ENCODE results near the gene ACTL6B. TPM values are rescaled to one million over a fixed set of nuclear protein-coding genes. Genes with fewer than 3 reads are reported as not detected.

Gene ACTL6B
- total and polyA plus RNA-seq, 9 of the 15 experiments (the other 6 are each of a cell fraction or from before 2014, with no cell fraction given), result not detected

DNA sequence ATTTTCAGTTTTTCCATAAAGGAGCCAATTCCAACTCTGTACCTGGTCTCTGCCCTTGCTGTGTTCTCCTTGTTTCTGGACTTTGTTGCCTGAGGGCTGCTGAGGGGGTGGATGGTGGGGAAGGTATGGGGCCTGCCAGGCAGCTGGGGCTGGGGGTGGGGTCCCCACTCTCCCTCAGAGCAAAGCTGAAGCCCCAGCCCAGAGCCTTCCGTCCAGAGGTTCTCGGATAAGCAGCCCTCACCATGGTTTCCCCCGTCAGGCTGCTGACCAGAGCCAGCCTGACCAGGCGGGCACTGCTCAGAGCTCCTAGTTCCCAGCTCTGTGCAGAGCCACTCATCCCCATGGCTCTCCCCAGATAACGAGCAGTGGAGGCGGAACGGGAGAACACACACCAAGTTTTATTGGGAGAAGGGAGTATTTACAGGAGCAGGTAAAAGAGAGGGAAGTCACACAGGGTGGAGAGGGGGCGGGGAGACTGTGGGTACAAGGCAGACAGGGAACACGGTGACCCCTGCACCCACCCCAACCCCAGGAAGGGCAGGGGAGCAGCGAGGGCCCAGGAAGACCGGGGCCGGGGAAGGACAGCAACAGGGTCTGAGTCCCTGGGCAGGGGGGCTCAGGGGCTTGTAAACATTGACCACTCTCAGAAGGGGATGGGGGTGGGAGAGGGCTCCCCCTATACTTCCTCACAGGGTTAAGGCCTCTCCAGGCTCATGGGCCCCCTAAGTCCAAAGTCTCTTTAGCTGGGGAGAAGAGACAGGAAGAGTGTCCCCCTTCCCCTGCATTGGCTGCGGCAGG is 23.1 kb upstream of the ACTL6B start (continued):
- TF ChIP-seq, protein P1, sequence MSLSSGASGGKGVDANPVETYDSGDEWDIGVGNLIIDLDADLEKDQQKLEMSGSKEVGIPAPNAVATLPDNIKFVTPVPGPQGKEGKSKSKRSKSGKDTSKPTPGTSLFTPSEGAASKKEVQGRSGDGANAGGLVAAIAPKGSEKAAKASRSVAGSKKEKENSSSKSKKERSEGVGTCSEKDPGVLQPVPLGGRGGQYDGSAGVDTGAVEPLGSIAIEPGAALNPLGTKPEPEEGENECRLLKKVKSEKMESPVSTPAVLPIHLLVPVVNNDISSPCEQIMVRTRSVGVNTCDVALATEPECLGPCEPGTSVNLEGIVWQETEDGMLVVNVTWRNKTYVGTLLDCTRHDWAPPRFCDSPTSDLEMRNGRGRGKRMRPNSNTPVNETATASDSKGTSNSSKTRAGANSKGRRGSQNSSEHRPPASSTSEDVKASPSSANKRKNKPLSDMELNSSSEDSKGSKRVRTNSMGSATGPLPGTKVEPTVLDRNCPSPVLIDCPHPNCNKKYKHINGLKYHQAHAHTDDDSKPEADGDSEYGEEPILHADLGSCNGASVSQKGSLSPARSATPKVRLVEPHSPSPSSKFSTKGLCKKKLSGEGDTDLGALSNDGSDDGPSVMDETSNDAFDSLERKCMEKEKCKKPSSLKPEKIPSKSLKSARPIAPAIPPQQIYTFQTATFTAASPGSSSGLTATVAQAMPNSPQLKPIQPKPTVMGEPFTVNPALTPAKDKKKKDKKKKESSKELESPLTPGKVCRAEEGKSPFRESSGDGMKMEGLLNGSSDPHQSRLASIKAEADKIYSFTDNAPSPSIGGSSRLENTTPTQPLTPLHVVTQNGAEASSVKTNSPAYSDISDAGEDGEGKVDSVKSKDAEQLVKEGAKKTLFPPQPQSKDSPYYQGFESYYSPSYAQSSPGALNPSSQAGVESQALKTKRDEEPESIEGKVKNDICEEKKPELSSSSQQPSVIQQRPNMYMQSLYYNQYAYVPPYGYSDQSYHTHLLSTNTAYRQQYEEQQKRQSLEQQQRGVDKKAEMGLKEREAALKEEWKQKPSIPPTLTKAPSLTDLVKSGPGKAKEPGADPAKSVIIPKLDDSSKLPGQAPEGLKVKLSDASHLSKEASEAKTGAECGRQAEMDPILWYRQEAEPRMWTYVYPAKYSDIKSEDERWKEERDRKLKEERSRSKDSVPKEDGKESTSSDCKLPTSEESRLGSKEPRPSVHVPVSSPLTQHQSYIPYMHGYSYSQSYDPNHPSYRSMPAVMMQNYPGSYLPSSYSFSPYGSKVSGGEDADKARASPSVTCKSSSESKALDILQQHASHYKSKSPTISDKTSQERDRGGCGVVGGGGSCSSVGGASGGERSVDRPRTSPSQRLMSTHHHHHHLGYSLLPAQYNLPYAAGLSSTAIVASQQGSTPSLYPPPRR (CRISPR knock-in tag; IDR thresholded peaks at IDR 0.05; ENCODE audit: borderline replicate concordance), result no peak
- TF ChIP-seq PHB2 (IDR thresholded peaks at IDR 0.05; ENCODE audit: low read depth) (no peak), ZNF347 (CRISPR knock-in tag; IDR thresholded peaks at IDR 0.05; ENCODE audit: low read depth) (no peak), SMARCB1 (IDR thresholded peaks at IDR 0.05; ENCODE audit: insufficient read length, low read depth) (no peak), GATAD2B (IDR thresholded peaks at IDR 0.05; ENCODE audit: borderline replicate concordance) (no peak), SUPT5H (IDR thresholded peaks at IDR 0.05) (peak; percentile 66), XRCC3 (IDR thresholded peaks at IDR 0.05) (no peak), MBD2 (IDR thresholded peaks at IDR 0.05; ENCODE audit: borderline replicate concordance, low read depth) (0 out of 2 replicates have a peak, but pooled peaks have one; percentile 12), SMAD1 (IDR thresholded peaks at IDR 0.05; ENCODE audit: low read depth, low read length, partially characterized antibody) (peak; percentile 34), HDAC2 (IDR thresholded peaks at IDR 0.05) (no peak), NUFIP1 (IDR thresholded peaks at IDR 0.05; ENCODE audit: partially characterized antibody) (no peak), NFE2L1 (tag; IDR thresholded peaks at IDR 0.05; ENCODE audit: borderline replicate concordance, low read depth) (no peak), ZNF639 (CRISPR knock-in tag; conservative IDR thresholded peaks at IDR 0.05 in 1 of 2, IDR thresholded peaks at IDR 0.05 in 1 of 2) (0 out of 4 replicates have a peak, but pooled peaks of 1 of the 2 experiments have one; percentile 21), ATF7 (IDR thresholded peaks at IDR 0.05) (no peak), RBM22 (IDR thresholded peaks at IDR 0.05; ENCODE audit: low read depth, low read length, poor library complexity, severe bottlenecking) (peak; percentile 75), CHD4 (IDR thresholded peaks at IDR 0.05; ENCODE audit: insufficient read depth, insufficient replicate concordance, low read depth, low read length, poor library complexity, severe bottlenecking) (no peak), SMARCC2 (IDR thresholded peaks at IDR 0.05; ENCODE audit: low read depth) (no peak), ZNF311 (CRISPR knock-in tag; IDR thresholded peaks at IDR 0.05) (no peak), PML (IDR thresholded peaks at IDR 0.05; ENCODE audit: low read length) (0 out of 2 replicates have a peak, but pooled peaks have one; percentile 1)
- TF ChIP-seq, protein P2, sequence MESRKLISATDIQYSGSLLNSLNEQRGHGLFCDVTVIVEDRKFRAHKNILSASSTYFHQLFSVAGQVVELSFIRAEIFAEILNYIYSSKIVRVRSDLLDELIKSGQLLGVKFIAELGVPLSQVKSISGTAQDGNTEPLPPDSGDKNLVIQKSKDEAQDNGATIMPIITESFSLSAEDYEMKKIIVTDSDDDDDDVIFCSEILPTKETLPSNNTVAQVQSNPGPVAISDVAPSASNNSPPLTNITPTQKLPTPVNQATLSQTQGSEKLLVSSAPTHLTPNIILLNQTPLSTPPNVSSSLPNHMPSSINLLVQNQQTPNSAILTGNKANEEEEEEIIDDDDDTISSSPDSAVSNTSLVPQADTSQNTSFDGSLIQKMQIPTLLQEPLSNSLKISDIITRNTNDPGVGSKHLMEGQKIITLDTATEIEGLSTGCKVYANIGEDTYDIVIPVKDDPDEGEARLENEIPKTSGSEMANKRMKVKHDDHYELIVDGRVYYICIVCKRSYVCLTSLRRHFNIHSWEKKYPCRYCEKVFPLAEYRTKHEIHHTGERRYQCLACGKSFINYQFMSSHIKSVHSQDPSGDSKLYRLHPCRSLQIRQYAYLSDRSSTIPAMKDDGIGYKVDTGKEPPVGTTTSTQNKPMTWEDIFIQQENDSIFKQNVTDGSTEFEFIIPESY (CRISPR knock-in tag; IDR thresholded peaks at IDR 0.05), result no peak

All from K562 (cell line).